Measurements from ENCODE around the gene CCDC136. TPM values are rescaled to one million over a fixed set of nuclear protein-coding genes. Genes with fewer than 3 reads are reported as not detected.

CCDC136 gene
- total RNA-seq, result 10 to 100 TPM; 13.8 to 14.5 TPM

GRCh38 chr7:128791121-128791971 lies at the start of gene CCDC136:
Gene CCDC136 (plus strand): TSS chr7:128791968. CDS start chr7:128792412, 444 bp downstream.
- DNase-seq, result peak; percentile 85
- POLR2A ChIA-PET, result interaction anchor here (0.9 to 1.3 kb wide), 4 partner anchors 52 to 263 kb away, joined by 4 to 5 read pairs (median 5); partner anchors contain the start of genes ATP6V1F and CALU
- no peaks in the 10 kb centered on the region for H3K36me3 Mint-ChIP-seq
- peaks cover 10% of the 10 kb centered on the region for H3K4me1 Mint-ChIP-seq
- H3K4me3 Mint-ChIP-seq, result peak within 1 kb of the TSS; percentile 86
- H3K9me3 Mint-ChIP-seq, result no peaks in the 10 kb centered on the region
- peaks cover 38% of the 10 kb centered on the region for H3K27me3 Mint-ChIP-seq
- peak; percentile 90 for ATAC-seq (ENCODE audit: low read depth)
- H3K27ac Mint-ChIP-seq, result peak within 1 kb of the TSS; percentile 73

- POLR2A ChIA-PET, result no interaction called here
- ATAC-seq (ENCODE audit: low read depth) (no peak), DNase-seq (no peak)
- Mint-ChIP-seq H3K27ac (no peak overlapping the region), H3K27me3 (no peaks in the 10 kb centered on the region), H3K4me3 (no peak overlapping the region), H3K9me3 (no peaks in the 10 kb centered on the region), H3K36me3 (peaks cover 5% of the 10 kb centered on the region), H3K4me1 (peaks cover 33% of the 10 kb centered on the region)
Observed at GRCh38 chr7:128742206-128742605, 49.6 kb upstream of the CCDC136 start.

- Mint-ChIP-seq H3K9me3 (no peaks in the 10 kb centered on the region), H3K27me3 (no peaks in the 10 kb centered on the region), H3K4me3 (no peak overlapping the region), H3K4me1 (peaks cover 34% of the 10 kb centered on the region), H3K36me3 (peaks cover 12% of the 10 kb centered on the region), H3K27ac (no peak overlapping the region)
- DNase-seq, result no peak
- ATAC-seq (ENCODE audit: low read depth), result no peak
- POLR2A ChIA-PET, result interaction anchor here (0.7 kb wide), 1 partner anchor 633 kb away, joined by 3 read pairs; no protein-coding TSS in a partner anchor
Observed at GRCh38 chr7:128743112-128743772, 48.5 kb upstream of the CCDC136 start.

DNA sequence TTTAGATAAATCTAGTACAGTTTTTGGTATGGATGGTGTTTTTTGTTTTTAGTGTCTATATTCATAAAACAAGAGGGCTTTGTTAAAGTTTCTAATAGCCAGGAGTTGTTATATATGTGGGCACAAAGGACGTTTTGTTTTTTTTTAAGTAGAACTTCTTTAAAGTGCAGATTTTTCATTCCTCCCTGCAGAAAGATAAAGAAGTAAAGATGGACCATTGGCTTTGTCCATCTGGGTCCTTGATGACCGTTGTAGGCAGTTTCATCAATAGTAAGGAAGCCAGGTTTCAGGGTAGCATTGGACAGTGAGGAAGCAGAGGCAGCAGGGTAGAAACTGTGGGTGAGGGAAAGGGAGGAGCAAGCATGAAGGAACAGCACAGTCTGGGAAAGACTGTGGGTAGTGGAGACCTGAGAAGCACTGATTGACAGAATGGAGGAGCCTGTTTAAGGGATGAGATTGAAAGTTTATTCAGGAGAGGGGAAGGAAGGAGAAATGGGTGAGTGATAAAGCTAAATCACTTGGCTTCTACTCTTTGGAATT lies 47.3 kb upstream of the CCDC136 start:
- no peaks in the 10 kb centered on the region for H3K9me3 Mint-ChIP-seq
- peaks cover 20% of the 10 kb centered on the region for H3K36me3 Mint-ChIP-seq
- H3K27ac Mint-ChIP-seq, result no peak overlapping the region
- ATAC-seq (ENCODE audit: low read depth) (no peak), DNase-seq (no peak)
- H3K4me1 Mint-ChIP-seq, result peaks cover 31% of the 10 kb centered on the region
- H3K27me3 Mint-ChIP-seq, result no peaks in the 10 kb centered on the region
- H3K4me3 Mint-ChIP-seq, result no peak overlapping the region
- POLR2A ChIA-PET, result no interaction called here

- Mint-ChIP-seq H3K27me3 (no peaks in the 10 kb centered on the region), H3K27ac (no peak overlapping the region), H3K4me1 (peaks cover 25% of the 10 kb centered on the region), H3K9me3 (no peaks in the 10 kb centered on the region), H3K4me3 (no peak overlapping the region), H3K36me3 (peaks cover 26% of the 10 kb centered on the region)
- DNase-seq (no peak), ATAC-seq (ENCODE audit: low read depth) (no peak)
- POLR2A ChIA-PET, result interaction anchor here (0.5 kb wide), 1 partner anchor 349 kb away, joined by 4 read pairs; no protein-coding TSS in a partner anchor
Observed at GRCh38 chr7:128745706-128746105, 46.1 kb upstream of the CCDC136 start.

DNA sequence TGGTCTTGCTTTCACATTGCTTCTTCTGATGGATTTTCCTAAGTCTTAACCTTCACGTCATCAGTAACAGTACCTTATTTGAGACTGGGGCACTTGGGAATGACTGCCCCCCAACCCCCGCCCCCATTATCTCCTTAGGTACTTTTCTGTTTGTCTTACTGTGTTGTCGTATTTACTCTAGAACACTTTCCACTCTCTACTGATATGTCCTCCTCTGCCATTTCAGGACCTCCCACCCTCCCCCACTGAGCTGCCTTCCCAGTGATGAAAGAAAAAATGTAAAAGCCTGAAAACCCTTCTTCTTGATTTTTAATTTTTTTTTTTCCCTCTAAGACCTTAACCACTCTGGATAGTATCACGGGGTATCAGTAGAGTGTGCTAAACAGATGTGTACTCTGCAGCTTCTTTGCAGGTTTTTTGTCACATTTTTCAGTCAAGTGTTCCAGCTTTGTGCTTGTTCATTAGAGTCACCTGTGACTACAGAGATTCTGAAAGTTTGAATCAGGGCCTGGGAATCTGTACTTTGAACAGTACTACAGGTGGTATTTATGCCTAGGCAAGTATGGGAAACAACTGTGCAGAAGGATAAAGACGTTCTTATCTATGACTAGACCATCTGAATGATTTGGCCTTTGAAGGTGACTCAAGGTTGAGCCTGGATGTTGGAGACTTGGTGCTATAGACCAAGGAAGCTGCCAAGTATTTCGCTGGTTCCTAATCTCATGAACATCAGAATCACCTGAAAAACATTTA lies 44.3 kb upstream of the CCDC136 start:
- Mint-ChIP-seq H3K27me3 (no peaks in the 10 kb centered on the region), H3K4me3 (no peak overlapping the region), H3K9me3 (no peaks in the 10 kb centered on the region), H3K4me1 (peaks cover 13% of the 10 kb centered on the region), H3K27ac (no peak overlapping the region), H3K36me3 (peaks cover 22% of the 10 kb centered on the region)
- ATAC-seq (ENCODE audit: low read depth) (no peak), DNase-seq (no peak)
- POLR2A ChIA-PET, result interaction anchor here (1.6 kb wide), 1 partner anchor 9 kb away, joined by 7 read pairs; no protein-coding TSS in a partner anchor

- POLR2A ChIA-PET, result no interaction called here
- peaks cover 33% of the 10 kb centered on the region for H3K36me3 Mint-ChIP-seq
- H3K4me1 Mint-ChIP-seq, result peaks cover 7% of the 10 kb centered on the region
Observed at GRCh38 chr7:128752251-128752650, 39.5 kb upstream of the CCDC136 start.

GRCh38 chr7:128755075-128755818 lies 36.5 kb upstream of the CCDC136 start:
- POLR2A ChIA-PET, result interaction anchor here (0.7 kb wide), 1 partner anchor 305 kb away, joined by 3 read pairs; no protein-coding TSS in a partner anchor
- no peak overlapping the region for H3K27ac Mint-ChIP-seq

More at GRCh38 chr7:128752251-128752650, 39.5 kb upstream of the CCDC136 start:
- no peak for DNase-seq
- Mint-ChIP-seq H3K4me3 (no peak overlapping the region), H3K27ac (no peak overlapping the region), H3K9me3 (no peaks in the 10 kb centered on the region), H3K27me3 (no peaks in the 10 kb centered on the region)
- ATAC-seq (ENCODE audit: low read depth), result no peak

DNA sequence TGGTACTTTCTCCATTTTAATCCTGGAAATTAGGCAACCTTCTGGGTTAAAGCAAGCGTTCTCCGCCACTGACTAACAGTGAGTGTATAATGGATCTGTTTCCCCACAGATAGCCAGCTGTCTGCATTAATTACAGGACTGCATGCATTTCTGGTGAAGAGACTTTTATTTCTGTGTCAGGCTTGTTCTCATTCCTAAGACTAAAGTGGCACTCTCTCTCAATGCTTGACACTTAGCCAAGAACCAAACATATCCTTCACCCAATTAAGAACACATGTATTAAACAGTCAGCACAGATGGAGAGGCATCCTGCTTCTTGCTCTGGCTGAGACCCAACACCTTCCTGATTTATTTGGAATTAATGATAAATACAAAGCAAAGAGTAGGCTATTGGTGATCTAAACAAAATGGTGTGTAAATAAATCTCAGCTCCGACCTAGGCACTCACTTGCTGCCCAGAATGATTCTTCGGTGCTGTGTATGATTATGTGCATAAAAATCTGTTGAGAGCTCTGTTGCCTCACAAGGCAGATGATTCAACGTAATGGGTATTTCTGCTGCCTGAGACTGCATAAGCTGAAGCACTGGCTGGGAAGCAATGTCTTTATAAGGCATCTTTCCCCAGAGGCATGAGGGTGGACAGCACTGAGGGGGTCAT lies 35.8 kb upstream of the CCDC136 start:
- POLR2A ChIA-PET, result interaction anchor here (0.7 kb wide), 1 partner anchor 305 kb away, joined by 3 read pairs; no protein-coding TSS in a partner anchor
- ATAC-seq (ENCODE audit: low read depth), result no peak
- H3K4me3 Mint-ChIP-seq, result no peak overlapping the region
- peaks cover 19% of the 10 kb centered on the region for H3K36me3 Mint-ChIP-seq
- peaks cover 3% of the 10 kb centered on the region for H3K4me1 Mint-ChIP-seq
- H3K9me3 Mint-ChIP-seq, result no peaks in the 10 kb centered on the region
- H3K27ac Mint-ChIP-seq, result no peak overlapping the region
- no peaks in the 10 kb centered on the region for H3K27me3 Mint-ChIP-seq
- no peak for DNase-seq

More at GRCh38 chr7:128755075-128755818, 36.5 kb upstream of the CCDC136 start:
- no peak for ATAC-seq (ENCODE audit: low read depth)
- no peak overlapping the region for H3K4me3 Mint-ChIP-seq
- no peak for DNase-seq
- H3K4me1 Mint-ChIP-seq, result peaks cover 3% of the 10 kb centered on the region
- H3K36me3 Mint-ChIP-seq, result peaks cover 19% of the 10 kb centered on the region
- H3K9me3 Mint-ChIP-seq, result no peaks in the 10 kb centered on the region
- H3K27me3 Mint-ChIP-seq, result no peaks in the 10 kb centered on the region

DNA sequence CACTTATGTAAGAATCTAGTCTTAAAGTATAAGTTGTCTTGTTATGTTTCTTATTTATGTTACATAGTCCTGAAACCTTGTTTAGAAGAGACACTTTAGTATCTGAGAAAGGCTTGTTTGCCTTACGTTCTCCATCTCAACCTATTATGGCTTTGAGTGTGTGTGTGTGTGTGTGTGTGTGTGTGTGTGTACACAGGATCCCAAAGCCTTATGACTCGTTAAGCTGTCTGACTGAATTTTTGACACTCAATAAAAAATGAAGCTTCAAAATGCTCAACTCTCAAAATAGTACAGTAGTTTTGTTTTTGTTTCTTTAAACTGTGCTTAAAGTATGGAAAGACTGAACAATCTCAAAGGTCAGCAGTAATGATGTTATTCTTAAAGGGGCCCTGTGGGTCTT lies 34.6 kb upstream of the CCDC136 start:
- Mint-ChIP-seq H3K27ac (no peak overlapping the region), H3K4me3 (no peak overlapping the region), H3K36me3 (peaks cover 24% of the 10 kb centered on the region), H3K9me3 (no peaks in the 10 kb centered on the region), H3K4me1 (peaks cover 3% of the 10 kb centered on the region), H3K27me3 (no peaks in the 10 kb centered on the region)
- POLR2A ChIA-PET, result interaction anchor here (0.7 kb wide), 1 partner anchor 18 kb away, joined by 3 read pairs; the partner anchor contains the start of gene CALU
- no peak for ATAC-seq (ENCODE audit: low read depth)
- DNase-seq, result no peak

DNA sequence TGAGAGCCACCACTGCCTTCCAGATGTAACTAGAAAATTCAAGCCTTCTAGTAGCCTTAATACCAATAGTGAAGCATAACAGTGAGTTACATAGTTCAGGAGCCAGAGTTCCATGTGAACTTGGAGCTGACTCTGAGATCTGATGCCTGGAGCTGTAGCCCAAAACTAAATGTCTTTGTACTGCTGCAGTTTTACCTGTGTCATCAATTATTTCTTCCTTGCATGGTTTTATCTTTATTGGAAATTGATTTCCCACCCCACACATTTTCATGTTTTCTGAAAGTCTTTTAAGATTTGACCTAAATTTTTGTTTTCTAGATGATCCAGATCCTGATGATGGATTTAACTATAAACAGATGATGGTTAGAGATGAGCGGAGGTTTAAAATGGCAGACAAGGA lies 33.2 kb upstream of the CCDC136 start:
- DNase-seq, result no peak
- Mint-ChIP-seq H3K27me3 (no peaks in the 10 kb centered on the region), H3K4me1 (peaks cover 1% of the 10 kb centered on the region), H3K36me3 (peaks cover 20% of the 10 kb centered on the region), H3K9me3 (no peaks in the 10 kb centered on the region), H3K27ac (no peak overlapping the region), H3K4me3 (no peak overlapping the region)
- ATAC-seq (ENCODE audit: low read depth), result no peak
- POLR2A ChIA-PET, result no interaction called here

DNA sequence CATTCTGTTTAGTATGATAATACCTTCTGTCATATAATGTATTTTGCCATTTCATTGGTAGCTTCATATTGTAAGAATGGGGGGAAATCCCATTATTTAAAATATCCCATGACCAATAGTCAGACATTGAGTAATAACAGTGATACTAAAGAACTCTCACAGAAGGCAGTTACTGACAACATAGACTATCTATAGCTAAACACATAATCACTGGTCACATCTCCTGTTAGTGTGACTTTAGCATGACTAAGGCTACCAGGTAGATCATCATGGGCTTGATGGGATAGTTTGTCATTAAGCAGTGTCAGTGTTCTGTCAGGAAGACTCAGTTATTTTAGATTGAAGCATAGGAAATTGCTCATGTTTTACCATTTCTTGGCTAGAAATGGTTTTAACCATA lies 32.5 kb upstream of the CCDC136 start:
- H3K4me3 Mint-ChIP-seq, result no peak overlapping the region

More for the DNA sequence above, 32.5 kb upstream of the CCDC136 start:
- ATAC-seq (ENCODE audit: low read depth), result no peak
- no peak for DNase-seq
- no peaks in the 10 kb centered on the region for H3K27me3 Mint-ChIP-seq
- peaks cover 21% of the 10 kb centered on the region for H3K36me3 Mint-ChIP-seq
- H3K27ac Mint-ChIP-seq, result no peak overlapping the region
- no peaks in the 10 kb centered on the region for H3K9me3 Mint-ChIP-seq
- peaks cover 1% of the 10 kb centered on the region for H3K4me1 Mint-ChIP-seq
- POLR2A ChIA-PET, result no interaction called here
